HepG2 (cell line): ENCODE measurements around the gene HES3.

Experiments
- CTCF ChIP-seq: sonication (generic); formaldehyde crosslinking; IDR thresholded peaks from 2 replicates; pipeline ENCODE4 v1.5.0; 2020; ENCODE audit warnings: mild to moderate bottlenecking, missing genetic modification reagents, moderate library complexity
- E2F1 ChIP-seq: sonication (generic); formaldehyde crosslinking; IDR thresholded peaks from 2 replicates; pipeline ENCODE4 v1.5.0; 2020; ENCODE audit warnings: missing genetic modification reagents
- ELF1 ChIP-seq: sonication (generic); formaldehyde crosslinking; IDR thresholded peaks from 2 replicates; pipeline ENCODE4 v1.4.0; 2020; ENCODE audit warnings: missing genetic modification reagents
- ETV6 ChIP-seq: sonication (generic); formaldehyde crosslinking; conservative IDR thresholded peaks from 2 replicates; pipeline ENCODE4 v1.4.0; 2020; ENCODE audit warnings: missing genetic modification reagents
- EZH2 ChIP-seq: conservative IDR thresholded peaks from 2 replicates; pipeline ENCODE4 v1.6.1; 2012; ENCODE audit warnings: mild to moderate bottlenecking, low read depth, low read length, moderate library complexity
- FOSL1 ChIP-seq: sonication (generic); formaldehyde crosslinking; IDR thresholded peaks from 2 replicates; pipeline ENCODE4 v1.9.0; 2021; ENCODE audit warnings: missing genetic modification reagents, borderline replicate concordance
- HCFC1 ChIP-seq: fragments of 150-350 bp; IDR thresholded peaks from 2 replicates; pipeline ENCODE4 v1.6.1; 2014; ENCODE audit warnings: low read depth, low read length
- MAFK ChIP-seq, 2 experiments: IDR thresholded peaks in 1 of 2; conservative IDR thresholded peaks in 1 of 2; 2 replicates each; pipeline ENCODE4 v1.6.1; 2011; ENCODE audit warnings: improper control_type of control experiment in 2 of 2, low read length in 2 of 2
- MXI1 ChIP-seq: IDR thresholded peaks from 3 replicates; pipeline ENCODE4 v1.6.1; 2012; ENCODE audit warnings: low read depth, low read length, inconsistent platforms, borderline replicate concordance
- ONECUT2 ChIP-seq: sonication (generic); formaldehyde crosslinking; IDR thresholded peaks from 2 replicates; pipeline ENCODE4 v1.4.0; 2020; ENCODE audit warnings: missing genetic modification reagents
- SIN3A ChIP-seq: IDR thresholded peaks from 2 replicates; pipeline ENCODE4 v1.6.1; 2011; ENCODE audit warnings: low read depth, mild to moderate bottlenecking, control low read depth, low read length, borderline replicate concordance
- SKIL ChIP-seq: sonication (generic); formaldehyde crosslinking; IDR thresholded peaks from 2 replicates; pipeline ENCODE4 v1.8.0; 2022; ENCODE audit warnings: missing genetic modification reagents, mild to moderate bottlenecking, moderate library complexity, borderline replicate concordance
- SP2 ChIP-seq: sonication (generic); formaldehyde crosslinking; IDR thresholded peaks from 2 replicates; pipeline ENCODE4 v1.5.1; 2020; ENCODE audit warnings: mild to moderate bottlenecking, missing genetic modification reagents
- ZSCAN22 ChIP-seq: sonication (generic); formaldehyde crosslinking; IDR thresholded peaks from 2 replicates; pipeline ENCODE4 v1.4.0; 2020; ENCODE audit warnings: mild to moderate bottlenecking, missing genetic modification reagents

GRCh38 chr1:6281511-6282402, 37.8 kb downstream of the HES3 start:
- TF ChIP-seq ZSCAN22 (CRISPR knock-in tag): no peak
- TF ChIP-seq EZH2: no peak
- no peak for TF ChIP-seq ETV6 (CRISPR knock-in tag)
- no peak for TF ChIP-seq ONECUT2 (CRISPR knock-in tag)
- no peak for TF ChIP-seq FOSL1
- TF ChIP-seq MAFK (conservative IDR thresholded peaks at IDR 0.05 in 1 of 2, IDR thresholded peaks at IDR 0.05 in 1 of 2; ENCODE audit: low read length in 2 of 2): no peak
- TF ChIP-seq E2F1: no peak
- no peak for TF ChIP-seq HCFC1
- TF ChIP-seq SP2 (CRISPR knock-in tag): no peak
- TF ChIP-seq ELF1: no peak
- no peak for TF ChIP-seq SKIL (CRISPR knock-in tag)
- TF ChIP-seq CTCF (CRISPR knock-in tag): no peak
- TF ChIP-seq SIN3A: no peak
- no peak for TF ChIP-seq MXI1
